Neuronal stem cell (in vitro differentiated cells): ENCODE measurements around the gene TFEB.

Source experiments
- DNase-seq: peaks from one replicate; pipeline ENCODE4 v3.0.0-alpha.2; 2013; ENCODE audit warnings: low spot score
- H2AFZ ChIP-seq: one replicate; pipeline ENCODE4 v1.6.1; 2013; ENCODE audit warnings: mild to moderate bottlenecking, low read length, inconsistent platforms
- H2AK5ac ChIP-seq: 2 replicates; pipeline ENCODE4 v1.6.1; 2013; ENCODE audit warnings: low read depth, mild to moderate bottlenecking, inconsistent platforms, low read length, moderate library complexity, mixed read lengths
- H2BK120ac ChIP-seq: 2 replicates; pipeline ENCODE4 v1.6.1; 2013; ENCODE audit warnings: low read depth, mild to moderate bottlenecking, inconsistent platforms, low read length, moderate library complexity, mixed read lengths
- H2BK12ac ChIP-seq: one replicate; pipeline ENCODE4 v1.6.1; 2013; ENCODE audit warnings: low read length, inconsistent platforms
- H2BK15ac ChIP-seq: 2 replicates; pipeline ENCODE4 v1.6.1; 2013; ENCODE audit warnings: mild to moderate bottlenecking, low read length, inconsistent platforms, mixed read lengths
- H2BK5ac ChIP-seq: one replicate; pipeline ENCODE4 v1.6.1; 2013; ENCODE audit warnings: inconsistent platforms, mild to moderate bottlenecking, low read length, moderate library complexity
- H3K14ac ChIP-seq: one replicate; pipeline ENCODE4 v1.6.1; 2013; ENCODE audit warnings: low read length, inconsistent platforms
- H3K18ac ChIP-seq: 2 replicates; pipeline ENCODE4 v1.6.1; 2013; ENCODE audit warnings: low read length, inconsistent platforms
- H3K23ac ChIP-seq: 2 replicates; pipeline ENCODE4 v1.6.1; 2013; ENCODE audit warnings: low read depth, mild to moderate bottlenecking, mixed read lengths, low read length, inconsistent platforms; ENCODE audit not compliant: poor library complexity
- H3K27ac ChIP-seq: replicated peaks from 3 replicates; pipeline ENCODE4 v1.5.1; 2013; ENCODE audit warnings: low read length, inconsistent platforms
- H3K27me3 ChIP-seq, 3 experiments: 2 replicates each; pipeline ENCODE4 v1.6.1; 2013; ENCODE audit warnings: low read length in 3 of 3, mild to moderate bottlenecking in 2 of 3, inconsistent platforms in 1 of 3, low read depth in 1 of 3, mixed read lengths in 1 of 3, moderate library complexity in 1 of 3; ENCODE audit not compliant: control insufficient read depth in 3 of 3, insufficient read depth in 3 of 3
- H3K36me3 ChIP-seq, 2 donors: replicated peaks in 1 of 2; 2 replicates each; pipeline ENCODE4 v1.6.1; 2013; ENCODE audit warnings: low read length in 2 of 2; ENCODE audit not compliant: control insufficient read depth in 2 of 2, insufficient read depth in 2 of 2
- H3K4ac ChIP-seq: 2 replicates; pipeline ENCODE4 v1.6.1; 2013; ENCODE audit warnings: inconsistent platforms, mild to moderate bottlenecking, low read length, moderate library complexity
- H3K4me1 ChIP-seq, 2 donors: 1 replicate in 1 of 2; 2 replicates in 1 of 2; pipeline ENCODE4 v1.6.1; 2013; ENCODE audit warnings: low read length in 2 of 2, low read depth in 1 of 2; ENCODE audit not compliant: control insufficient read depth in 2 of 2, insufficient read depth in 1 of 2
- H3K4me2 ChIP-seq: one replicate; pipeline ENCODE4 v1.6.1; 2013; ENCODE audit warnings: mild to moderate bottlenecking, low read length, inconsistent platforms; ENCODE audit not compliant: insufficient read depth, poor library complexity, severe bottlenecking
- H3K4me3 ChIP-seq, 2 donors: 2 replicates each; pipeline ENCODE4 v1.5.1; 2013; ENCODE audit warnings: low read length in 2 of 2, mild to moderate bottlenecking in 2 of 2, inconsistent platforms in 1 of 2, moderate library complexity in 1 of 2
- H3K79me1 ChIP-seq: one replicate; pipeline ENCODE4 v1.6.1; 2013; ENCODE audit warnings: low read depth, mild to moderate bottlenecking, inconsistent platforms, low read length, moderate library complexity
- H3K9ac ChIP-seq: one replicate; pipeline ENCODE4 v1.6.1; 2013; ENCODE audit warnings: mild to moderate bottlenecking, low read depth, low read length, inconsistent platforms; ENCODE audit not compliant: poor library complexity
- H3K9me3 ChIP-seq, 2 donors: replicated peaks in 1 of 2; 2 replicates each; pipeline versions ENCODE3 to v1.6.1; 2013; ENCODE audit warnings: low read length in 2 of 2, mild to moderate bottlenecking in 2 of 2, inconsistent platforms in 1 of 2, low read depth in 1 of 2, mixed read lengths in 1 of 2, moderate library complexity in 1 of 2; ENCODE audit not compliant: control insufficient read depth in 2 of 2, insufficient read depth in 1 of 2
- H4K8ac ChIP-seq: one replicate; pipeline ENCODE4 v1.6.1; 2013; ENCODE audit warnings: low read depth, mild to moderate bottlenecking, inconsistent platforms, low read length, moderate library complexity
- H4K91ac ChIP-seq: one replicate; pipeline ENCODE4 v1.6.1; 2013; ENCODE audit warnings: low read length, low read depth, mild to moderate bottlenecking, inconsistent platforms; ENCODE audit not compliant: poor library complexity
- WGBS, 2 donors: extraction: QIAGEN DNeasy Blood & Tissue Kit; methylation state at CpG; one replicate each; pipeline ENCODE4 v1.1.7; 2013; ENCODE audit warnings: missing lambda C conversion rate in 2 of 2, mixed read lengths in 1 of 2; ENCODE audit not compliant: insufficient read length in 2 of 2, insufficient replicate concordance in 1 of 2; ENCODE audit errors: extremely low coverage in 2 of 2; 5-methylcytosine and 5-hydroxymethylcytosine counted together

The TFEB gene

GRCh38 chr6:41652866-41653652, 82.3 kb downstream of the TFEB start:
- Histone ChIP-seq H2AK5ac (no peak overlapping the region), H3K36me3 (peaks cover 29 to 57% of the 10 kb centered on the region in 2 donors), H3K4me1 (peaks cover 4 to 10% of the 10 kb centered on the region in 2 donors), H3K18ac (peak overlapping the region; percentile 36), H2BK120ac (no peak overlapping the region), H4K8ac (no peak overlapping the region), H3K9ac (peak overlapping the region; percentile 68), H3K14ac (peak overlapping the region; percentile 66), H3K4me2 (no peak overlapping the region), H3K4me3 (no peak overlapping the region), H3K27me3 (no peaks in the 10 kb centered on the region), H2AFZ (no peak overlapping the region), H3K23ac (peak overlapping the region; percentile 93), H3K79me1 (peaks cover 6% of the 10 kb centered on the region), H2BK15ac (no peak overlapping the region), H2BK5ac (no peak overlapping the region), H3K27ac (no peak overlapping the region), H3K9me3 (no peaks in the 10 kb centered on the region), H4K91ac (no peak overlapping the region), H3K4ac (no peak overlapping the region), H2BK12ac (peak overlapping the region; percentile 9)
- no peak for DNase-seq
- WGBS, 2 donors = no CpG with 5 or more reads among the region's 32 CpGs

GRCh38 chr6:41651962-41652657, 83.3 kb downstream of the TFEB start:
- no peak overlapping the region for H3K9ac ChIP-seq
- H4K8ac ChIP-seq = no peak overlapping the region
- no peaks in the 10 kb centered on the region for H3K9me3 ChIP-seq
- H3K4ac ChIP-seq = no peak overlapping the region
- no peak overlapping the region for H3K14ac ChIP-seq
- H2AK5ac ChIP-seq = no peak overlapping the region
- no peak overlapping the region for H3K18ac ChIP-seq
- H2BK12ac ChIP-seq = no peak overlapping the region
- peaks cover 33 to 66% of the 10 kb centered on the region in 2 donors for H3K36me3 ChIP-seq
- H2BK120ac ChIP-seq = no peak overlapping the region
- no peak for DNase-seq
- H3K27ac ChIP-seq = no peak overlapping the region
- peaks cover 4 to 10% of the 10 kb centered on the region in 2 donors for H3K4me1 ChIP-seq
- H2BK5ac ChIP-seq = no peak overlapping the region
- no peaks in the 10 kb centered on the region for H3K27me3 ChIP-seq
- no peak overlapping the region for H2BK15ac ChIP-seq
- H3K4me3 ChIP-seq = no peak overlapping the region
- no peak overlapping the region for H2AFZ ChIP-seq
- no peak overlapping the region for H4K91ac ChIP-seq
- H3K23ac ChIP-seq = peak overlapping the region; percentile 55
- WGBS, 2 donors = no CpG with 5 or more reads among the region's 14 CpGs
- no peak overlapping the region for H3K4me2 ChIP-seq
- peaks cover 8% of the 10 kb centered on the region for H3K79me1 ChIP-seq

- Histone ChIP-seq H2BK15ac (no peak overlapping the region), H3K23ac (no peak overlapping the region), H3K14ac (peak overlapping the region; percentile 21), H3K4me1 (peaks cover 4 to 10% of the 10 kb centered on the region in 2 donors), H3K18ac (no peak overlapping the region), H3K4me2 (no peak overlapping the region), H2BK12ac (no peak overlapping the region), H3K79me1 (peaks cover 9% of the 10 kb centered on the region), H3K27me3 (no peaks in the 10 kb centered on the region), H3K4ac (no peak overlapping the region), H3K9me3 (no peaks in the 10 kb centered on the region), H2AFZ (no peak overlapping the region), H4K91ac (no peak overlapping the region), H2AK5ac (no peak overlapping the region), H3K4me3 (no peak overlapping the region), H2BK5ac (no peak overlapping the region), H4K8ac (no peak overlapping the region), H3K9ac (no peak overlapping the region), H3K27ac (no peak overlapping the region), H3K36me3 (peaks cover 38 to 73% of the 10 kb centered on the region in 2 donors), H2BK120ac (no peak overlapping the region)
- WGBS, 2 donors = no CpG with 5 or more reads among the region's 11 CpGs
- DNase-seq = no peak
Observed at GRCh38 chr6:41651246-41651961, 84.0 kb downstream of the TFEB start.

GRCh38 chr6:41650120-41650519, 85.3 kb downstream of the TFEB start:
- Histone ChIP-seq H3K14ac (no peak overlapping the region), H2BK5ac (no peak overlapping the region), H3K9ac (no peak overlapping the region), H3K4me3 (no peak overlapping the region), H2AK5ac (no peak overlapping the region), H2BK15ac (no peak overlapping the region), H3K4me2 (no peak overlapping the region), H3K36me3 (peaks cover 45 to 86% of the 10 kb centered on the region in 2 donors), H3K27me3 (no peaks in the 10 kb centered on the region), H3K9me3 (no peaks in the 10 kb centered on the region), H3K18ac (no peak overlapping the region), H3K23ac (no peak overlapping the region), H3K4me1 (peaks cover 0 to 8% of the 10 kb centered on the region in 2 donors), H2BK12ac (no peak overlapping the region), H3K4ac (no peak overlapping the region), H3K79me1 (peaks cover 9% of the 10 kb centered on the region), H4K8ac (no peak overlapping the region), H4K91ac (no peak overlapping the region), H3K27ac (no peak overlapping the region), H2AFZ (no peak overlapping the region), H2BK120ac (no peak overlapping the region)
- no peak for DNase-seq
- WGBS, 2 donors = no CpG with 5 or more reads among the region's 2 CpGs
